Fibroblast of lung (primary cell): ENCODE results near the gene TUBA4A.

ENCODE experiments used
- CTCF ChIP-seq, 2 donors: IDR thresholded peaks in 1 of 2; conservative IDR thresholded peaks in 1 of 2; 1 replicate in 1 of 2; 2 replicates in 1 of 2; pipeline ENCODE4 v1.5.1; 2011 to 2012; ENCODE audit warnings: low read length in 2 of 2, control low read depth in 1 of 2, inconsistent platforms in 1 of 2, low read depth in 1 of 2, mild to moderate bottlenecking in 1 of 2
- EZH2 ChIP-seq: IDR thresholded peaks from 2 replicates; pipeline ENCODE4 v1.5.1; 2012; ENCODE audit warnings: low read length, control low read depth, mild to moderate bottlenecking; ENCODE audit errors: missing control alignments

DNA sequence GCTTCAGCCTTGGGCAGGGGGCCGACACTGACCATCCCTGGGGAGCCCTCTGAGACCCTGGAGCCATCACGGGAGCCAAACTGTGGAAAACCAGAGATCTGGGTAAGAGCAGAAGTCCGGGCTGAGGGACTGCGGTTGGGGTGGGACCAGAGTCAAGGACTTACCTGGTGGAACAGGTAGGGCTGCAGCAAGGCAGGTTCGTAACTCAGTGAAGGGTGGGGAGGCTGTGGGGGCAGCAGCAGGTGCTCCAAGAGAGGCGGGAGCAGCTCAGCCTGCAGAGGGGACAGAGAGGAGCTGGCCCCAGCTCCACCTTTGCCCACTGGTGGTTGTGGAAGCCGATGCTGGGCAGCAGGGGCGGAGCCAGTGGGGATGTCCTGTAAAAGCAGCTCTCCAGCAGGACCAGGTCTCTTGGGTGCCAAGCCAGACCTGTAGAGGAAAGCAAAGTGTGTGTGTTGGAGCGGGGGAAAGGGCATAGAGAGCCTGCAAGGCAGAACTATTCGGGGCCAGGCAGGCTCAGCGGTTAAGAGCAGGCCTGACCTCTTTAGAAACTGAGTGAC, 48.8 kb upstream of the TUBA4A start:
- TF ChIP-seq CTCF (conservative IDR thresholded peaks at IDR 0.05 in 1 of 2, IDR thresholded peaks at IDR 0.05 in 1 of 2; ENCODE audit: low read depth in 1 of 2, low read length in 2 of 2) (no peak), EZH2 (no peak)
